OCI-M2 (cell line): ENCODE data around the gene LYRM1.
"Not testable (repeated sequence)": the region's sequence is repeated elsewhere in the genome, so short reads cannot be mapped to it uniquely, and the experiment has no call there.

Experiments
- DNase-seq: peaks from one replicate; lab custom pipeline; 2025; ENCODE audit not compliant: unreplicated experiment; lab: John Stamatoyannopoulos, UW

Gene LYRM1

DNA sequence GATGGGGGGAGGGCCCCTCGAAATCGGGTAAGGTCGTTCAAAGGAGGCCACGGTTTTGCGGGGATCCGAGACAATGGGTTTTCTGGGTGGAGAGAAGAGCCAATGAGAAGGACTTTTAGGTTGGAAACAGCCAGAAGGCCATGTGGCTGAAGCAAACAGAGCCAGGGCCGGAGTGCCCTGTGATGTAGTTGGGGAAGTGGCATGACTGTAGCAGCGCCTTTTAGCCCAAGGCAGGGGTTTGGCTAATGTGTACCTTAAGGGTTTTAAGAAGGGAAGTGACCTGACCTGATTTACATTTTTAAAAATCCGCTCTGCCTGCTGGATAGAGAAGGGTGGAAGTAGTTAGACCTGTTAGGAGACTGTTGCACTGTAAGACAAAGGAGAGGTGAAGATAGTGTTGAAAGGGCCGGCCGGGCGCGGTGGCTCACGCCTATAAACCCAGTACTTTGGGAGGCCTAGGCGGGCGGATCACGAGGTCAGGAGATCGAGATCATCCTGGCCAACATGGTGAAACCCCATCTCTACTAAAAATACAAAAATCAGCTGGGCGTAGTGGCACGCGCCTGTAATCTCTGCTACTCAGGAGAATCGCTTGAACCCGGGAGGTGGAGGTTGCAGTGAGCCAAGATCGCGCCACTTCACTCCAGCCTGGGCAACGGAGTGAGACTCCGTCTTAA lies 1.0 kb downstream of the LYRM1 start:
- no peak for DNase-seq

DNA sequence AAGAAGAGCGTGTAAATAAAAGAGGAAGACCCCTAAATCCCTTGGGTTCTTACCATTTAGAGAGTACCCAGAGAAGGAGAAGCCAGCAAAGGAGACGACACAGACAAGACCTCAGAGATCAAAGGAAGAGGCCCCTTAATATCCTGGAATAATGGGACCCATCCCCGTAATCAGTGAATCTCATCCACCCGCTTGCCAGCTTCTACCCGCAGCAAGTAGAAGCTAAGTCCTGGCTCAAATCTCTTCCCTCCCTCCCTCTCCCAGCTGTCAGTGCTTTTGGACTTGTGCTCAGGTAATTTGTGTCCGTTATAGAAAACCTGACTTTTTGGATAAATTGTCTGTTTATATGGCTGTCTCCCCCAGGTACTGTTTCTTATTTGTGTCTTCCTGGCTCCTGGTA lies 1.9 kb downstream of the LYRM1 start:
- DNase-seq: no peak

DNA sequence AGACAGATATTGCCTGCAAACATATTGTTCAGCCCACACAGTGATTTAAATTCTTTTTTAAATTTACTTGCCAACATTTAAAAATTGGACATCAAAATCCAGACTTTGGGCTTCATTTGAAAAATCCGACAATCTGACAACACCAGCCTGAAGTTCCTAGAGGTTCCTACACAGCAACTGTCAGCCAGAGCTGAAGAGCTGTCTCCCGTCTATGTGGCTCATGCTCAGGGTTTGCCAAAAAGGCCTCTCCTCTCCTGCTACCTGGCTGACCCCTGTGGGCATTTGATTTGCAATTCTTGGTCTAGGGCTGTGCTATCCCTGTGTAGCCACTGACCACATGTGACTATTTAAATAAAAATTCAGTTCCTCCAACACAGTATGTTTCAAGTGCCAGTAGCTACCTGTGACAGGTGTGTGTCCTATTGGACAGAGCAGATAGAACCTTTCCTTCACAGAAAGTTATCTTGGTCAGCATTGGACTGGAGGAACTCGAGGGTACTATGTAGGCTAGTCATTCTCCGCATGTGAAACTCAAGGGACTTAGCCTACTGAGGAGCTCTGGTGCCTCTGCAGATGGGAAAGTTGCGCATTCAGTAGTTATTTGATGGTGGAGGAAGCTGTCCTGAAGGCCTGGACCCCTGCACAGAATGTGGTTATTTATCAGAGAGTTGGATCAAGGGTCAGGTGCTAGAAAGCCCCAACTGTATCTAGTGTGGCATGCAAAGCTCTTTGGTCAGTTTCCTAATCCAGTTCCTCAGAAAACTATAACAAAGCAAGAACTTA lies 2.7 kb downstream of the LYRM1 start:
- DNase-seq: no peak

DNA sequence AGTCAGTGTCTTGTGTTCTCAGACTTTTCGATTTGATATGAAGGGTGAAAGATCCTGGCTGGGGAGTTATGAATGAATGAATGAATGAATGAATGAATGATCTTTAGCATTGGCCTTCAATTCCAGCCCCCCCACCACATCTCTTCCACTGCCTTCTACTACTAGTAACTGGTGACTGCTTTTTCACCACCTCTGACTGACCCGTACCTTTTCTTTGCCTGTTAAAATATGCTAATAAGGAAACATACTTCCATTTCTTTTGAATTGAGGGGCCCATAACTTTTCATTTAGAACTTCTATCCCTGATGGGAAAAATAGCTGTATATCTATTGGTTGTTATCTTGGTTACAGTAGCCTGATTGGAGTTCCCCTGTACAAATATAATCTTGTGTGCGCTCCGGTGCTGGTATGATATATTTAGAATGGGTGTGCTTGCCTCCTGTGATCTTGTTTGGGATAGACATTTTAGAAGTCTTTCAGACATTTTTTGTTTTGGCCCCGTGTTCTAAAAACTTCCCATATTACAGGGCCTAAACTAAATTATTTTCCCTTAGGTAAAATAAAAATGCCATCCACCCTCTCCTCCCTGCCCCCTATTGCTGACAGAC lies 3.4 kb downstream of the LYRM1 start:
- no peak for DNase-seq

DNA sequence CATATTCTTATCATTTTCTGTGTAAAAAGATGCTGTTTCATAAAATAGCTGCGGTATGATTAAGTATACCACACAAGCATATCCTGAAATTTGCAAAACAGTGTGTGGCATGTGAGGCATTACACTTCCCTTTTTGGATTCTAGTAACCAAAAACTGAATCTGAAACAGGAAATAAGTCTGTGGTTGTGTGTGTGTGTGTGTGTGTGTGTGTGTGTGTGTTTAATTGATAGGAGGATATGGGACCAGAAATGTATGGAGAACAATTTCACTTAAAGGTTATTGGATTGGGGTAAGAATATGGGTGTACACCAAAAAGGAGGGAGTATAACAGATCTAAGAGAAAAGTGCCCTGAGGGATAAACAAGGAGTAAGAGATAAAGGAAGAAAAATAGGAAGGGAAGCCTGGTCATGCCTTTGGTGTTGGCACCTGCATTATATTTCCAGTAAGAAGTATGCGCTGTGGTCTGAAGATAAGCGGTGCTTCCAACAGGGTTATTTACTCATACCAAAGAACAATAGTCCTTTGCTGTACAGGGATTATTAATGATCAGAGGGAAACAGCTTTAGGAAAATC lies 4.0 kb downstream of the LYRM1 start:
- DNase-seq: no peak

DNA sequence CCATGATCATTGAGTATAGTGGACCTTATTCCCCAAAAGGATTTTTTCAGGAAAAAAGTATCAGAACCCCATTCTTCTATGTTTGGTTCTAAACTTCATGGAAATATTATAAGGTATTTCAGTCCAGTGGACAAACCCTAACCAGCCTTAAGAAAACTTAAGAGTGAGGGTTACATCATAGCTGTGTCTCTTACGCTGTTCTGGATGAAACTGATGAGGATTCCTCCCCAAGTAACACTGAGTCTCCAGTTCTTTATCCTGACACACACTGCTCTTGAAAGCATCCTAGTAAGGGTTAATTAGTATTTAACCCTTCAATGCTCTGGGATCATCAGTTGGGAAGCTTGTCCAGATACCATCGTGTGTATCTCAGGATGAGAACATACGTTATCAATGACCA lies 5.0 kb downstream of the LYRM1 start:
- no peak for DNase-seq

DNA sequence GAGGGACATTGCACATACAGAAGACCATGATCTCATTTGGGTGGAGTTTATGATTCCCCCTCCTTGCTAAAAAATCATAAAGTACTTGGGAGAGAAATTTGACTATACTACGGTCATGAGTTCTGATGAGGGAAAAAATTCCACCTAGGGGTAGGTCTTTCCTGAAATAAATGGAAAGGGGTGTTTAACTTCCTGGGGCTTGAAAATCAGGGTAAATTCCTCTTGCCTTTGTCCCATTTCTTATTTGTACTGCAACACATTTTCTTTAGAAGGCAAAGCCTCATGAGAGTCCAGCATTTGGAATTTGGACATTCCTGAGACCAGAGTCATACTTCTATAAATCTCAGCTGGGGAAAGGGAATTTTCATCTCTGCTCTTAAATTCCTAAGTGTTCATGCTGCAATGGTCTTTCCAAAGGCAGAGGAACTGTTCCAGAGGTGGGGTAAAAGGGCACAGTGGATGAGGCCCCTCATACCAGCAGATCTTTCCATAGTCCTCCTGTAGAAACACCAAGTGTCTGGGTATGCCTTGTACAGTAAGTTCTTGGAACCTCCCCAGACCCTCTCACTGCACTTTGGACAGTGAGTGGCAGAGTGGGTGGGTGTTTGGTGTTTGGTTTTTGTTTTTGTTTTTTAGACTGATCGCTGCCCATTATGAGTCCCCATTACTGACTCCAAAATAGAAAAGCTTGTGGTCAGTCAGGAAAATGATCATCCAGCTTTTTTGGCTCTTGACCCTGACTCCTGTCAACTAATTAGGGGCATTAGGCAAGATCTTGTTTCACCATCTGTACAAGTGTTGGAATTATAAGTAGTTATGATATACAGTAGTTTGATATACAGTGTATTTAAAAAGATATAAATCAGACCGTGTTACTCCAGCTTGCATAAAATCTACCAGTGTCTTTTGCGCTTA lies 6.0 kb downstream of the LYRM1 start:
- no peak for DNase-seq

DNA sequence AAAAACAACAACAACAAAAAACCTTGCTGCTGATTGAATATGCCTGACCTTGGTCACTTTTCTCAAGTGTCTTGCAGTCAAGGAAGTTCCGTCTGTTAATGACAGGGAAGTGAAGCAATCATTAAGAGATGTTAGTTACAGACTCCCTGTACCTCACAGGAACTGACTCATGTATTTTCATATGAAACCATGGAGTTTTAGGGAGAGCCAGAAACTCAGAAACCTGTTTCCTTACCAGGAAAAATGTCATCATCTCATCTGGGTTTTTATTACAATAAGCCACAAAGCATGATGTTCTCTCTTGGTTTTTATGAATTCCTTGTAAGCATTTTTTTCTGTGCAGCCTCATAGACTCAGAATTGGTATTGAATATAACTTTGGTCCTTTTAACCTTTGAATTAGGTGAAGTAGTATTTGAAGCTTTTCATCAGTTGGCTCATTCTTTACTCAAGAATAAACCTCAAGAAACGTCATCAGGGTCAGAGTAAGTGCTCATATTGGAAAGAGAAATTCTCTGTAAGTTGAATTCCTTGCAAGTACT lies 10.3 kb downstream of the LYRM1 start:
- no peak for DNase-seq

DNA sequence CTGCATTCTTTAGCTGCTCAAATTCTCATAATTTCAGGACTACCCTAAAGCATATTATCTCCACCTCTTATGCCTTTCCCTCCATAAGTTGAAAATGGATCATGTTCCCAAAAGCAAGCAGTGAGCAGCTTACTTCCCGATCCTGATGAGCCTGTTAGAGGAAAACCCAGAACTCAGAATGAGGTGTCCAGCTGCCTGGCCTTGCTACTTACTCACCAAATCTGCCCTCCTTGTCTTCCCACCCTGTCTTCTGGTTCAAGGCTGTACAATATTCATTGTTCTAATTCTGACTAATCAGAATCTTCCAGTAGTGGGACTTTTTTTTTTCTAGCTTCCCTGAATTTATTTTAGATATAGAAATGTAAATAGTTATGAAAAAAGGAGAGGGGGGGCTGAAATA lies 10.8 kb downstream of the LYRM1 start:
- no peak for DNase-seq

DNA sequence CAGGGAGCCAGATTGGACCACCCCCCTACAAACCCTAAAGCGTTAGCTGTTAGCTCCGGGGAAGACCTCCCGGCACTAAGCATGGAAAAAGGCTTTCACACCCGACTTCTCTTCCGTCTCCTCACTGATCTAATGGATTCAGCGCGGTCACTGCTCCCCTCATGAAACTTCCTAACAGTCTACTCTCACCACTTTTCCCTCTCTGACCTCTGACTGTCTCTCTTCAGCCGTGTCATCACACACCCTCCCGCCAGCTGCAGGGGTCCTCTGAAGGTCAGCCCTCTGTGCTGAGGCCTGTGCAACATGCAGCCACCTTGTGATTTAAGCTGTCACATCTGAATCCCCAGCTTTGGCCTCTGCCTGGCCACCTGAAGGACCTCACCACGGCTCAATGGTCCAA lies 15.7 kb downstream of the LYRM1 start:
- DNase-seq: no peak

DNA sequence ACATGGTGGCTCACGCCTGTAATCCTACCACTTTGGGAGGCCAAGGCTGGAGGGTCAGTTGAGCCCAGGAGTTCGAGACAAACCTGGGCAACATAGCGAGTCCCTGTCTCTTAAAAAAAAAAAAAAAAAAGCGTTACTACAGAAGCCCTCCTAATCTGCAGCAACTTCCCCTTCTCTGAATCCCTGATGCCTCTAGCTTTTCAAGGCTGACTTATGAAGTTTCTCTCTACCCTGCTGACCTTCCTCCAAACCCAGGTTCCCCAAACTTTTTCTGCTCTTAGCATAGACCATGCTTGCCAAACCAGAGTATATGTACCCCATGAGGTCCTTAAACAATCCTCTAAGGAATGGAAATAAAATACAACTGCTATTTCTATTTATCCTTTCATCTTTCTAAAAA lies 16.4 kb downstream of the LYRM1 start:
- no peak for DNase-seq

DNA sequence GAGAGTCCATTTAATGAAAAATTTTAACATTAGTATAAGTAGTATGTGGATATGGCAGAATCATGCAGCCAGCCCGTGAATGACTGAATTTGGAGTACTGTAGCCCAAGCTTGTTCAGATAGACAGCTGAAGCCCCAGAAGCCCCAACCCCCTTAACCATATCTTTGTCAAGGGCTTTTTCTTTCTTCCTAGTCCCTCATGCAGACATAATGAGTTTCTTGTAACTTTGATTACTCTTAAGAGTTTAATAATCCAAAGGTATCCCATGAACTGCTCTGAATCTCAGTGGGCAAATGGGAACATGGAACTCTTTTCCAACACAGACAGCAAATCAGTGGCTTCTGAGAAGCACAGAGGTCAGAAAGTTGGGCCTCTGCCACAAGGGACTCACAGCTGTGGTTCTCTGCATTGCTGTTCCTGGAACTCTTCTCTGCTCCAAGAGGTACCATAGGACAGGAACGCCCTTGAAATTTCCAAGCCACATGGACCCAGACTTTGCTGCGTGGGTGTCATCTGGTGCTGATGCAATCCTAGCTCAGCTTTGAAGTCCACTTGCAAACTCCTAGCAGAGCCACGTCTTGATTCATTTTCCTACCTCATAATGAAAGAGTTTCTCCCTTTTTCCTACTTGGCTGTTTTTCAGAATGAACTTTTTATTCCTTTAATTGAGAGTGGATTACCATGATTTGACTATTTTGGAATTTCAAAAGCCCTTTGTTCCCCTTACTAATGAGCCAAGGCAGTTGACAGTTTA lies 18.1 kb downstream of the LYRM1 start:
- no peak for DNase-seq

DNA sequence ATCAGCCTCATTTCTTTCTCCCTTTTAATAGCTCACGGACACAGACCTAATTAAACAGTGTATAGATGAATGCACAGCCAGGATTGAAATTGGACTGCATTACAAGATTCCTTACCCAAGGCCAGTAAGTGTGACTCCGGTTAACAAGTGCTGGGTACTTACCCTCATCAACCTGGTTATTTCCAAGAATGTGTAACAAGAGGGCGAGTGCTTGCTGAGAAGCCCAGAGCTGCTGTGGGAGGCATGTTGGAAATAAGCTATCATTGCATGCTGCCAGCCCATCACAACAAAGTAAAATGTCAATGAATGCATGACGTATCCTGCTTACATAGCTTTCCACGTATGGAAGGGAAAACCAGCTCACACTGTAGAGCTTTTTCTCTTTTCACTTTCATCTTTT lies 19.5 kb downstream of the LYRM1 start:
- DNase-seq: no peak

DNA sequence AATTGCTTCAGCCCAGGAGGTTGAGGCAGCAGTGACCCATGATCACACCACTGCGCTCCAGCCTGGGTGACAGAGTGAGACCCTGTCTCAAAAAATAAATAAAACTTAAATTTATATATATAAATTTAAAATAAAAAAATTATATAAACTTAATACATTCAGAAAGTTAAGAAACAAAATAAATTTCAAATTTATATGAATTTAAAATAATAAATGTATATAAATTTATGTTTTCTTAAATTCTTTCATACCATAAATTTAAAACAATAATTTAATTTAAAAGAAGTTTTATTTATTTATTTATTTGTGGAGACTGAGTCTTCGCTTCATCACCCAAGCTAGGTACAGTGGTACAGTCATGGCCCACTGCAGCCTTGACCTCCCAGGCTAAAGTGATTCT lies 20.2 kb downstream of the LYRM1 start:
- no peak for DNase-seq

DNA sequence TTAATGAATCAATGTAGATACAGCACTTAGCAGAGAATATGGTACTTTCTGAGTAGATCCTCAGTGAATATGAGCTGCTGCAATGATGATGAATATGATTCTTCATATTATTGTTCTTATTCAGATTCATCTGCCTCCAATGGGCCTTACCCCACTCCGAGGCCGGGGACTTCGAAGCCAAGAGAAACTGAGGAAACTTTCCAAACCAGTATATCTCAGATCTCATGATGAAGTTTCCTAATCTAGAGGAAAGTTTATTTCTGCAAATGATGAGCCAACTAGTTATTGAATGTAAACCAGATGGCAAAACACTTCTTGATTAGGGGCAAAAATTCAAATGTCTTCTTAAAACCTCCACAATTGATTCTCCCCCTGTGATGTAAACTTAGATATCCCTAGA lies 23.3 kb downstream of the LYRM1 start:
- no peak for DNase-seq

DNA sequence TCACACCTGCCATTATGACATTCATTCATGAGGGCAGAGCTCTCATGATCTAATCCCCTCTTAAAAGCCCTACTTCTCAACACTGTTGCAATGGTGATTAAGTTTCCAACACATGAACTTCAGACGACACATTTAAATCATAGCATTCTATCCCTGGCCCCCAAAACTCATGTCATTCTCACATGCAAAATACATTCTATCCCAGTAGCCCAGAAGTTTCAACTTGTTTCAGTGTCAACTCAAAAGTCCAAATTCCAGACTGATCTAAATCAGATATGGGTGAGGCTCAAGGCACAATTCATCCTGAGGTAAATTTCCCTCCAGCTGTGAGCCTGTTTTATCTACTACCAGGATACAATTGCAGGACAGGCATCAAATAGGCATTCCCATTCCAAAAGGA lies 25.2 kb downstream of the LYRM1 start:
- no peak for DNase-seq

DNA sequence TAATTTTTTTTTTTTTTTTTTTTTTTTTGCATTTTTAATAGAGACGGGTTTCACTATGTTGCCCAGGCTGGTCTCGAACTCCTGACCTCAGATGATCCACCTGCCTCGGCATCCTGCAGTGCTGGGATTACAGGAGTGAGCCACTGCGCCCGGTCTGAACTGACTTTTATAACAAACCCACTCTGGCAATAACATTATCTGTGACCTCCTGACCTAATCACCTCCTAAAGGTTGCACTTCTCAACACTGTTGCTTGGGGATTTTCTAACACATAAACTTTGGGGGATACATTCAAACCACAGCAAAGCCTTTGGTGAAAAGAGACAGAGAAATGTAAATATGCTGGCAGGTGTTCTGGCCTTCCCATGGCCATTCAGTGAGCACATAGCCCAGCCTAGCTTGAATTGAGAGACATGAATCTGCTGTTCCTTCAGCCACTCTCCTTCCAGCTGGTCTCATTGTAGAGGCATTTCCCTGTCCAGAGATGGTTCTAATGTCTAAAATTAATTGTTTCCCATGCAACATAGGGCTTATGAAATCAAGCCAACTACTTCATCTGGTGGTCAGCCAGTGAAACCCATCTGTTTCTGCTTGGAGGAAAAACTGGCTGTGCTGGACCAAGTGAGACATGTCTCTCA lies 28.3 kb downstream of the LYRM1 start:
- no peak for DNase-seq

DNA sequence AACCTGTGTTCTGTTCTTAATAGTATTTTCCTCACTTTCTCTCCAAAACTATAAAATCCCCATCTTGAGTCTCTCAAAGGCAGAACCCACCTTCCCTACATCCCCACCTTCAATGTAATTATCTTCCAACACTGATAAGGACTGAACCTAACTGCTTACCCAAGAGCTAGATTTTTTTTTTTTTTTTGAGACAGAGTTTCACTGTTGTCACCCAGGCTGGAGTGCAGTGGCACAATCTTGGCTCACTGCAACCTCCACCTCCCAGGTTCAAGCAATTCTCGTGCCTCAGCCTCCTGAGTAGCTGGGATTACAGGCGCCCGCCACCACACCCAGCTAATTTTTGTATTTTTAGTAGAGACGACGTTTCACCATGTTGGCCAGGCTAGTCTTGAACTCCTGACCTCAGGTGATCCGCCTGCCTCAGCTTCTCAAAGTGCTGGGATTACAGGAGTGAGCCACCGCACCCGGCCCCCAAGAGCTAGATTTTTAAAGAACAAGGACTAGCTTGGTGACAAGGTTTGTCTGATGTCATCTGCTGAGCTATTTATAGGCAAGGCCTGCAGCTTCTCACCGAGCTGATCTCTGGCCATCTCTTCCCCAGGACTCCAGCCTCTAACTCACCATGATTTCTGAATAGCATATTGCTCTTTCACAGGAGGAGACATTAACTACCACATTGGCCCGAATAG lies 29.2 kb downstream of the LYRM1 start:
- not testable (repeated sequence) for DNase-seq

DNA sequence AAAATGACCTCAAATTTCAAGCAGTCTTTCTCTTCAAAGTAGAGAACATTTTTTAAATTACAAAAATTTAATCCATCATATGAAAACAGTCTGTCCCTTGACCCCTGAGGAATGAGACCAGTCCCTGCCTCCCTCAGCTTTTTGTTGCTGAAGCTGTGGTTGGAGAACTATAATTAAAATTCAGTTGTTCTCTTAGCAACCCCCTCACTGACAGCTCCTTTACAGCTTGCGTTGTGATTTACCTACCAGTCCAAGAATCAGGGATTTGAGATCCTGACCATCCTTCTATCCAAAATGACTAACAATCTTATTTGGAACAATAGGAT lies 29.8 kb downstream of the LYRM1 start:
- DNase-seq: no peak
